Ovary (tissue), 9 donors: ENCODE measurements around the gene TANC1. TPM values are rescaled to one million over a fixed set of nuclear protein-coding genes. Genes with fewer than 3 reads are reported as not detected.

Experiments
- DNase-seq, 5 donors: peaks; one replicate each; pipeline ENCODE4 v3.0.0-alpha.2; 2019 to 2020
- H3K27ac ChIP-seq, 2 donors: fragments of 200-600 bp; one replicate each; pipeline versions ENCODE4 v1.5.1 to v1.8.0; 2019 to 2022
- H3K27me3 ChIP-seq: fragments of 200-600 bp; one replicate; pipeline ENCODE4 v1.8.0; 2022
- H3K36me3 ChIP-seq: fragments of 200-600 bp; sonication (generic); one replicate; pipeline ENCODE4 v1.5.1; 2019
- H3K4me1 ChIP-seq: one replicate; pipeline ENCODE4 v1.8.1; 2013; ENCODE audit warnings: mild to moderate bottlenecking, moderate library complexity; ENCODE audit not compliant: insufficient read depth
- H3K4me3 ChIP-seq: fragments of 200-600 bp; sonication (generic); one replicate; pipeline ENCODE4 v1.5.1; 2017
- H3K9me3 ChIP-seq, 2 donors: fragments of 200-600 bp in 1 of 2; sonication (generic) in 1 of 2; one replicate each; pipeline versions ENCODE4 v1.5.1 to v1.8.1; 2013 to 2019; ENCODE audit warnings: mild to moderate bottlenecking in 1 of 2, moderate library complexity in 1 of 2
- EP300 ChIP-seq: sonication (generic); formaldehyde crosslinking; IDR thresholded peaks from one replicate; pipeline ENCODE4 v1.6.1; 2017; ENCODE audit warnings: antibody characterized with exemption
- POLR2A ChIP-seq: fragments of 450-650 bp; IDR thresholded peaks from one replicate; pipeline ENCODE4 v1.6.1; 2017; ENCODE audit warnings: antibody characterized with exemption, mild to moderate bottlenecking, moderate library complexity
- WGBS, 3 donors: extraction: QIAGEN DNeasy Blood & Tissue Kit in 1 of 3; methylation state at CpG; one replicate each; pipeline versions ENCODE4 v1.1.5 to v1.1.7; 2013 to 2017; 5-methylcytosine and 5-hydroxymethylcytosine counted together
- intact Hi-C, 4 donors: fragments of 100-400 bp; cut with DNase I; formaldehyde crosslinking; loops; one replicate each; pipeline versions ENCODE4 v1.11.0 to v1.15.1; 2022 to 2023
- polyA plus RNA-seq, 2 donors: library from polyadenylated mRNA; stranded (reverse); fragments of 200-250 nt in 1 of 2; fragments of 350-450 nt in 1 of 2; fragmentation: Illumina TruSeq in 1 of 2; extraction: RNeasy Lipid Tissue Mini Kit (QIAGEN cat#74804) in 1 of 2; gene quantifications; one replicate each; pipeline ENCODE4 v1.2.3, GENCODE V29; 2013 to 2014
- total RNA-seq, 7 donors: library from RNA; depleted of rRNA in 2 of 7; stranded (reverse); fragments of >200 nt in 2 of 7; fragmentation: NEBNext Ultra II Directional in 3 of 7; extraction: Animal tissue kit (Norgen Biotek cat#: 25700) in 3 of 7; gene quantifications; one replicate each; pipeline versions ENCODE4 v1.1.0 to v1.2.4, GENCODE V29; 2016 to 2023
- TF ChIP-seq, protein P1 (sequence below), 3 donors: fragments of 450-650 bp in 2 of 3; fragments of 200-600 bp in 1 of 3; IDR thresholded peaks; one replicate each; pipeline versions ENCODE4 v1.5.1 to v1.8.0; 2016 to 2022; ENCODE audit warnings: antibody characterized with exemption in 3 of 3, mild to moderate bottlenecking in 1 of 3
- donor health status: DM: no; HTN: no; CAD: no; lungs with moderate emphysema.
- donor health status: DM: no; HTN: no; CAD: no.
- donor health status: Bipolar disorder and iron deficiency.
- donor health status: DM: yes; HTN: yes; CAD: no.
- donor health status: DM: no; HTN: no; CAD: no.
- donor health status: DM: yes; HTN: yes; CAD: no.

Gene TANC1
- total and polyA plus RNA-seq, 9 donors, result 12.2 to 39.2 (median 25.8) TPM

DNA sequence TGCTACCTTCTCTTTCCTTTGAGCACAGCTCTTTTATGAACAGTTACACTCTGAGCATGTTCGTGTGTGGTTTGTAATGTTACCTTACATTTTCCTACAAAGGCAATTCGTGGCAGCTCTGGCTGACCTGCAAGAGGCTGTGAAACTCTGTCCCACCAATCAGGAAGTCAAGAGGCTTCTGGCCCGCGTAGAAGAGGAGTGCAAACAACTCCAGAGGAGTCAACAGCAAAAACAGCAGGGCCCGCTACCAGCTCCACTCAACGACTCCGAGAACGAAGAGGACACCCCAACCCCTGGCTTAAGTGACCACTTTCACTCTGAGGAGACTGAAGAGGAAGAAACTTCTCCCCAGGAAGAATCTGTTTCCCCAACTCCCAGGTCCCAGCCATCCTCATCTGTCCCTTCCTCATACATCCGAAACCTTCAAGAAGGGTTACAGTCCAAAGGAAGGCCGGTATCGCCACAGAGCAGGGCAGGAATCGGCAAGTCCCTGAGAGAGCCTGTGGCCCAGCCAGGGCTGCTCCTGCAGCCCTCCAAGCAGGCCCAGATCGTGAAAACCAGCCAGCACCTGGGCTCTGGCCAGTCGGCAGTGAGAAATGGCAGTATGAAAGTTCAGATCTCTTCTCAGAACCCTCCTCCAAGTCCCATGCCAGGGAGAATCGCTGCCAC, 261.2 kb downstream of the TANC1 start:
- intact Hi-C loops, result no loop called here

DNA sequence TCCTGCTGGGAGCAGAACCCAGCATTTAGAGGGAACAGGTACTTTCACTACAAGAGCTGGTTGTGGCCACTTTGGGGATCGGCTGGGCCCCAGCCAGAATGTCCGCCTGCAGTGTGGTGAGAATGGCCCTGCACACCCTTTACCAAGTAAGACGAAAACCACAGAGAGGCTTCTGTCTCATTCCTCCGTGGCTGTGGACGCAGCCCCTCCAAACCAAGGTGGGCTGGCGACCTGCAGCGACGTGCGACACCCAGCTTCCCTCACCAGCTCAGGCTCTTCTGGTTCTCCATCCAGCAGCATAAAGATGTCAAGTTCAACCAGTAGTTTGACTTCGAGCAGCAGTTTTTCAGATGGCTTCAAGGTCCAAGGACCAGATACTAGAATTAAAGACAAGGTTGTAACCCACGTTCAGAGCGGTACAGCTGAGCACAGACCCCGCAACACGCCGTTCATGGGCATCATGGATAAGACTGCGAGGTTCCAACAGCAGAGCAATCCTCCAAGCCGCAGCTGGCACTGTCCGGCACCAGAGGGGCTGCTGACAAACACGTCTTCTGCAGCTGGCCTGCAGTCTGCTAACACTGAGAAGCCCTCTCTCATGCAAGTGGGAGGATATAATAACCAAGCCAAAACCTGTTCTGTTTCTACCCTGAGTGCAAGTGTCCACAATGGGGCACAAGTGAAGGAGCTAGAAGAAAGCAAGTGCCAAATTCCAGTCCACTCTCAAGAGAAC, 261.9 kb downstream of the TANC1 start:
- Histone ChIP-seq H3K36me3 (no peaks in the 10 kb centered on the region), H3K27ac (no peak overlapping the region)

More for the DNA sequence above, 261.2 kb downstream of the TANC1 start:
- H3K27me3 ChIP-seq, result no peaks in the 10 kb centered on the region
- no peaks in the 10 kb centered on the region for H3K9me3 ChIP-seq
- no peaks in the 10 kb centered on the region for H3K36me3 ChIP-seq
- no peak for DNase-seq
- 91 to 94% (median 93%) methylated on average over 15 of the region's 15 CpGs for WGBS, 3 donors
- TF ChIP-seq POLR2A (no peak), EP300 (no peak)
- TF ChIP-seq, protein P1, sequence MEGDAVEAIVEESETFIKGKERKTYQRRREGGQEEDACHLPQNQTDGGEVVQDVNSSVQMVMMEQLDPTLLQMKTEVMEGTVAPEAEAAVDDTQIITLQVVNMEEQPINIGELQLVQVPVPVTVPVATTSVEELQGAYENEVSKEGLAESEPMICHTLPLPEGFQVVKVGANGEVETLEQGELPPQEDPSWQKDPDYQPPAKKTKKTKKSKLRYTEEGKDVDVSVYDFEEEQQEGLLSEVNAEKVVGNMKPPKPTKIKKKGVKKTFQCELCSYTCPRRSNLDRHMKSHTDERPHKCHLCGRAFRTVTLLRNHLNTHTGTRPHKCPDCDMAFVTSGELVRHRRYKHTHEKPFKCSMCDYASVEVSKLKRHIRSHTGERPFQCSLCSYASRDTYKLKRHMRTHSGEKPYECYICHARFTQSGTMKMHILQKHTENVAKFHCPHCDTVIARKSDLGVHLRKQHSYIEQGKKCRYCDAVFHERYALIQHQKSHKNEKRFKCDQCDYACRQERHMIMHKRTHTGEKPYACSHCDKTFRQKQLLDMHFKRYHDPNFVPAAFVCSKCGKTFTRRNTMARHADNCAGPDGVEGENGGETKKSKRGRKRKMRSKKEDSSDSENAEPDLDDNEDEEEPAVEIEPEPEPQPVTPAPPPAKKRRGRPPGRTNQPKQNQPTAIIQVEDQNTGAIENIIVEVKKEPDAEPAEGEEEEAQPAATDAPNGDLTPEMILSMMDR (IDR thresholded peaks at IDR 0.05), result no peak
- H3K4me1 ChIP-seq, result no peaks in the 10 kb centered on the region
- no peak overlapping the region for H3K27ac ChIP-seq
- H3K4me3 ChIP-seq, result no peak overlapping the region

DNA sequence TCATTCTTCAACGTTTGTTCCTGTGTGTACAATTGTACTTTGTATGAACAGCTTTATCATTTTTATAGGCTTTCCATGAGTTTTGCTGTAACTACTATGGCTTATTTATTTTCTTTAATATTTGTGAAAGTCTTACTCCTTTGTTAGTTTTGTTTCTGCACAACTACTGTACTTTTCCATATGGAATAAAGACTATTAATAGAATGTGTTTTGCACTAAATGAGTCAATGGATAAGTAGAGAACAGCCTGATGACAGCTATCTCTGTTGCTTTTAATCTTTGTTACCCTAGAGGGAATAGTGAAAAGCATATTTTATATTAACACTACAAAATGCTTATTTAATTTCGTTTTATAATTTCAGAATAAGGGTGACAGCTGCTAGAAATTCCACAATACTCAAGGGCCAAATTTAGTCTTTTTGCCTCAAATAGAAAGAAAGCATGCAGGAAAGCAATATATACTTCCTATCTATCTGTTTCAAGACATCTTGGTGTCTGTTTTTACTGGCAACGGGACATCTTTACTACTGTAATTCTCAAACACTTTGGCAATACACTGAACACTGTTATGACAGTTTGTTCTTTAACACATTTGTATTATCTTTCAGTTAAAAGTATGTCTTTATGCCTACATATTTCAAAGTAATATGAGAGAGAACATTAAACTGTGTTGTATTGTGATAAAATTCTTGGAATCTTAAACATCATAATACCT, 264.2 kb downstream of the TANC1 start:
- 11 to 16% (median 12%) methylated on average over 3 of the region's 3 CpGs for WGBS, 3 donors
- H3K27ac ChIP-seq, result no peak overlapping the region
- no peaks in the 10 kb centered on the region for H3K4me1 ChIP-seq
- no peak for DNase-seq
- no peaks in the 10 kb centered on the region for H3K27me3 ChIP-seq
- intact Hi-C loops, result no loop called here
- no peak overlapping the region for H3K4me3 ChIP-seq
- TF ChIP-seq EP300 (no peak), POLR2A (no peak)
- TF ChIP-seq, protein P1 (IDR thresholded peaks at IDR 0.05), result no peak
- no peaks in the 10 kb centered on the region for H3K36me3 ChIP-seq
- H3K9me3 ChIP-seq, result no peaks in the 10 kb centered on the region

More for the DNA sequence above, 261.9 kb downstream of the TANC1 start:
- DNase-seq, result no peak
- no peaks in the 10 kb centered on the region for H3K9me3 ChIP-seq
- 94 to 97% (median 95%) methylated on average over 18 to 19 of the region's 19 CpGs for WGBS, 3 donors
- no peaks in the 10 kb centered on the region for H3K4me1 ChIP-seq
- intact Hi-C loops, result no loop called here
- no peak overlapping the region for H3K4me3 ChIP-seq
- TF ChIP-seq EP300 (no peak), POLR2A (no peak)
- TF ChIP-seq, protein P1 (IDR thresholded peaks at IDR 0.05), result no peak
- no peaks in the 10 kb centered on the region for H3K27me3 ChIP-seq

DNA sequence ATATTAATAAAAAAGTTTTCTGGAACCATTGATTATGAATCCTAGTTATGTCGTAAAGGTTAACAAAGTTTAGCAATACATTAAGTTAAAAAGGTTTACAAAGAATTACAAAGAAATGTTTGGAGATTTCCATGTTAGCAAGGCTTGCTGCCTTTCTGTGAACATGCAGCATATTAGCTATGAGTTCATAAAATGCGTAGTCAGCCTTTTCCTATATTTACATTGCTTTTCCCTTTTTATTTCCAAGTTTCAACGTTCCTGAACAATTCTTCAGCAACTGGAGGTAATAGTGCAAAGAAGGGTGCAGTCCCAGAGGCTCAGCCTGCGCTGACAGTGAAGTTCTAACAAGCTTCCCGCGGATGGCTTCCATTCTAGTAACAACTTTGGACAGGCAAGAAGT, 266.4 kb downstream of the TANC1 start:
- no peaks in the 10 kb centered on the region for H3K4me1 ChIP-seq
- intact Hi-C loops, result no loop called here
- H3K9me3 ChIP-seq, result no peaks in the 10 kb centered on the region
- H3K27ac ChIP-seq, result no peak overlapping the region
- WGBS, 3 donors, result 83 to 92% (median 90%) methylated on average over 6 of the region's 6 CpGs
- no peak for DNase-seq
- H3K36me3 ChIP-seq, result no peaks in the 10 kb centered on the region
- TF ChIP-seq EP300, result no peak
- TF ChIP-seq, protein P1 (IDR thresholded peaks at IDR 0.05), result no peak
- TF ChIP-seq POLR2A, result no peak
- no peak overlapping the region for H3K4me3 ChIP-seq
- H3K27me3 ChIP-seq, result no peaks in the 10 kb centered on the region
